NCI-H2196 (cell line): ENCODE results near the gene HOXD12.

Experiments used
- DNase-seq: peaks from one replicate; lab custom pipeline; 2025; ENCODE audit not compliant: unreplicated experiment; lab: John Stamatoyannopoulos, UW

HOXD12 gene

GRCh38 chr2:176105078-176105729 lies 5.6 kb downstream of the HOXD12 start:
- DNase-seq: no peak

DNA sequence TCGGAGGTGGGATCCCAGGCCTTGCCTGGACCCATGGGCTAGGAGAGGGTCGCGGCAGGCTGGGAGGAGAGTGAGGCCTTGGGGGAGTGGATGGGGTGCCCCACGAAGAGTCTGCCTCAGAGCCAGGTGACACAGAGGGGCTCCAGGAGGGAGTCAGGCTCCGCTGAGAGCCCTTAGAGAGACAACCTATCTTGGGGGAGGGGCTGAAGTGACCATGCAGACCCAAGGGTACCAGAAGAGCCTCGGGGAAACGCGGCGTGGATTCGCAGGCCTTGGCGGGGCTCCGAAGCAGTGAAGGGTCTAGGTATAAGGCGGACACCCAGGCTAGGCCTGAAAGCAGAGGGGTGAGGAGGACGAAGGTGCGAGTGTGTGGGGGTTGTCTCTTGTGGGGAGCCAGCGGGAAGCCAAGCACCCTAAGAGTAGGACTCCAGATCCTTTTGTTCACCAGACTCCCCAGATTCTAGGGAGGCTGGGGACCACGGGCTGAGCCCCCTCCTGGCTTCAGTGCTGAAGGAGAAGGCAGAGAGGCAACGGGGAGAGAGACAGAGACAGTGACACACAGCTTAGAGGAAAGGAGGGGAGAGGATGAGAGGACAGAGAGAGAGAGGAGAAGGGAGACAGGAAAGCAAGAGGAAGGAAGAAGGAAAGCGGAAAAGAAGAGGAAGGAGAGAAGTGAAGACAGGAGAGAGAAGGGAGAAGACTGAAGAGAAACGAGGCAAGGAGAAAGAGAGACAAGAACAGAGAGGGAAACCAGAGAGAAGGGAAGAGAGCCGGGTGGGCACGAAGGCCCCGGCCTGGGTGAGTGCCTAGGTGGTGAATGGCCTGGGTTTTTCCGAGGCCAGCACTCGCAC lies 6.4 kb downstream of the HOXD12 start:
- DNase-seq: no peak

DNA sequence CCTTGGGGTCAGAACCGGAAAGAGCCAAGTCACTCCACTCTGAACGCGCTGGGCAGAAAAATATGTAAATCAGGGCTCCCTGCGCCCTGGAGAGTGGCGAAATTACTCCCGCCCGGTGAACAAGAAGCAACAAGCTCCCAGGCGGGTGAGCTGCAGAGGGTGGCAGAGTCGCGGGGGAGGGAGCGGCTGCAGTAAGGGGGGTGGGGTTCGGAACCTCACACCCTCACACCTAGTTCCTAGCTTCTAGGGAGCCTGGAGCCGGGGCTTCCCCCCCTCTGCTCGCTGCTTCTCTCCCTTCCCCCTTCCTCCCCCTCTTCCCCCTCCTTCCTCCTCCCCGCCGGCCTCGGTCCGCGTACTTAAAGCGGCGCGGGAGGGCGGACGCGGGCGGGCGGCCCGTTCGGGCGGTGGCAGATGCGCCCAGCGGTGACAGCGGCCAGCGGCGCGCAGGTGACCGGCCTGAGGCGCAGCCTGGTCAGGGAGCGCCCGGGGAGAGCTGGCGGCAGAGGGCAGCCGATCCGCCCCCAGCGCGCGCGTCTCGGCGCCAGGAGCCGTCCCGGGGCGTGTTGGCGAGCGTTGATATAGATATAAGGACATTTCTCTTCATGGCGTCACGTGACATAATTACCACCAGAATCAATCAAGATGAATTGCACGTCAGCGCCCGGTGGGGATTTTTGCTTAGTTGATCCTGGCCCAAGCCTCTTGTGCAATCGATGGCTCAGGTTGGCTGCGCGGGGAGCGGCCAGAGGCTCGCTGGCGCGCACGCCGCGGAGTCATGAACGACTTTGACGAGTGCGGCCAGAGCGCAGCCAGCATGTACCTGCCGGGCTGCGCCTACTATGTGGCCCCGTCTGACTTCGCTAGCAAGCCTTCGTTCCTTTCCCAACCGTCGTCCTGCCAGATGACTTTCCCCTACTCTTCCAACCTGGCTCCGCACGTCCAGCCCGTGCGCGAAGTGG lies 7.3 kb downstream of the HOXD12 start, which contains the start of gene HOXD11:
TSS of gene HOXD11 (plus strand) at position 700 of the 959 bp plus-strand sequence. CDS start at position 776, 76 bp downstream.
- DNase-seq: peak; percentile 94

DNA sequence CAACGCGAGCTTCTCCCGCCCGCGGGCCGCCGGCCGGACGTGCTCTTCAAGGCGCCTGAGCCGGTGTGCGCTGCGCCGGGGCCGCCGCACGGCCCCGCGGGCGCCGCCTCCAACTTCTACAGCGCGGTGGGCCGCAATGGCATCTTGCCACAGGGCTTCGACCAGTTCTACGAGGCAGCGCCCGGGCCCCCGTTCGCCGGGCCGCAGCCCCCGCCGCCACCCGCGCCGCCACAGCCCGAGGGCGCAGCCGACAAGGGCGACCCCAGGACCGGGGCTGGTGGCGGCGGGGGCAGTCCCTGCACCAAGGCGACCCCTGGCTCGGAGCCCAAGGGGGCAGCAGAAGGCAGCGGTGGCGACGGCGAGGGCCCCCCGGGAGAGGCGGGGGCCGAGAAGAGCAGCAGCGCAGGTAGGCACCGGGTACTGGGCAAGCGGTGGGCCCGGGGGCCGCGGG lies 8.2 kb downstream of the HOXD12 start:
- DNase-seq: no peak

DNA sequence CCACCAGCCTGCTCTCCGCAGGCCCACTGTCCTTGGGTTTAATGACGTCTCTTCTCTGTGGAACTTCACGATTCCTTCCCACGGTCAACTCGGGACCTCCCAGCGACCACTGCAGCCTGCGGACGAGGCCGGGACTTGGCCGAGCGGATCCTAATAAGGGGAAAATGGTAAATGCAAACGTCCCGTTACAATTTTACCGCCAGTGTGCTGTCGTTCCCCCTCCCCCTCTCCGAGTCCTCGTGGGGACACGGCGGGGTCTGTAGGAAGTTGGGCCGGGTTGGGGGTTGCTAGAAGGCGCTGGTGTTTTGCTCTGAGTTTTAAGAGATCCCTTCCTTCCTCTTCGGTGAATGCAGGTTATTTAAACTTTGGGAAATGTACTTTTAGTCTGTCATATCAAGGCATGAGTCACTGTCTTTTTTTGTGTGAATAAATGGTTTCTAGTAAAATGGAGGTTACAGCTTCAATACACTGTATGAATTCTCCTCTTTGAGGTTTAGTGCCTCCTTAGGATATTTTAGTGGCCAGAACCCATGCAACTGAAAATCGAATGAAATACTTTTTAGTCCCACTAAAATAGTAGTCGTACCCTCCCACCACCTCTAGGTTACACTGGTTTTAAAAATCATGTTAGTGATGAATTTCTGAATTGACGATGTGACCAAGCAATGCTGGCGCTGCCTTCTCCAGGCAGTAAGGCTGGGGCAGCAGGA lies 9.8 kb downstream of the HOXD12 start:
- no peak for DNase-seq

- no peak for DNase-seq
These were observed 10.4 kb downstream of the HOXD12 start for GRCh38 chr2:176109946-176110345.

DNA sequence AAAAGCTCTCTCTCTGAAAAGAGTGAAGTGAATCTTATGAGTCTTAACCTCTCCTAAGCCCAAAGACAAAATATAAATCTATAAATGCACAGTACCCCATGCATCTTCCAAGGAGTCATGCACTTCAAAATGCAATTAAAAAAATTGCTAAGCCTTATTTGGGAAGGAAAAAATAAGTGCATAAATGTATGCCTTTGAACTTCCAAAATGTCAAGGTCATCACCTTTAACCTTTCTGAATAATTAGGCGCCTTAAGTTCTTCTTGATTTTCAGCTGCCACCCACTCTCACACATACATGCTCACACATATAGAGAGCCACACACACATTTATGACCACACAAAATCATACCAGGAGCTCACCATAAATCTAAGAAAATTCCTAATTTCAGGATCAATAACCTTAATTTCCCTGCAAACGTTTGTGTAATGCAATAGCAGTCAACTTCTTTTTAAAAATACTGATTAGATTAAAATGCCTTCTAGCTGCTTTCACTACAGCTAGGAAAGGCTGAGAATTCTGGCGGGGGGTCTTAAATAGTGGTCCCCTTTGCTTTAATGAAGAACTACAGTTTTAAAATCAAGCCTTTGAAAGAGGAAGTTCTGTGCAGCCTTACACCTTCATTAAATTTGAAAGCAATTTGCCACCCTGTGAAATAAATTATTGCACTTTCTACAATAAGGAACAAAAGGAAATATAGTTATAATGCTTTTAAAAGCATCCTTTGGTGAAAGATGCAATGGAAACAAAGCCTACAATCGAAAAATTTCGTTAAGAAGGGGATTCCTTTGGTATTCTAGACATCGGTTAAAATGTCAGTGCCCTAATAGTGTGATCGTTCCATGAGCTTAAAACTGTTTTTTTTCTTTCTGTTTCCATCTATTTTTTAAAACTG lies 11.1 kb downstream of the HOXD12 start:
- DNase-seq: no peak

DNA sequence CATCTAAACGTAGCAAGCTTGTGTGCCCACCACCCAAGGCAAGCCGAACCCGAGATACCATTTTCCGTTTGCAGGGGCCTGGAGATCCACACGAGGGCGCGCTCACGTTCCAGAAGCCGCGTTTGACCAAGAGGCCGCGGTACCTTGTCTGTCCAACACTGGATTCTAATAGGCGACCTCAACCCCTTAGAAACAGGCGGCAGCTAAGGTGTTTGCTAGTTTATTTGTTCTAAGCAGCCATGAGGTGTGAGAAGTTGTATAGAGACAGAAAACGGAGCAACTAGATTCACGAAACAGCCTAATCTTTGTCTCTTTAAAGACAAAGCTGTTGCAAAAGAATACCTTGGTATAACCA lies 11.7 kb downstream of the HOXD12 start:
- peak; percentile 80 for DNase-seq

- DNase-seq: no peak
These were observed 12.3 kb downstream of the HOXD12 start for GRCh38 chr2:176111846-176112374.

DNA sequence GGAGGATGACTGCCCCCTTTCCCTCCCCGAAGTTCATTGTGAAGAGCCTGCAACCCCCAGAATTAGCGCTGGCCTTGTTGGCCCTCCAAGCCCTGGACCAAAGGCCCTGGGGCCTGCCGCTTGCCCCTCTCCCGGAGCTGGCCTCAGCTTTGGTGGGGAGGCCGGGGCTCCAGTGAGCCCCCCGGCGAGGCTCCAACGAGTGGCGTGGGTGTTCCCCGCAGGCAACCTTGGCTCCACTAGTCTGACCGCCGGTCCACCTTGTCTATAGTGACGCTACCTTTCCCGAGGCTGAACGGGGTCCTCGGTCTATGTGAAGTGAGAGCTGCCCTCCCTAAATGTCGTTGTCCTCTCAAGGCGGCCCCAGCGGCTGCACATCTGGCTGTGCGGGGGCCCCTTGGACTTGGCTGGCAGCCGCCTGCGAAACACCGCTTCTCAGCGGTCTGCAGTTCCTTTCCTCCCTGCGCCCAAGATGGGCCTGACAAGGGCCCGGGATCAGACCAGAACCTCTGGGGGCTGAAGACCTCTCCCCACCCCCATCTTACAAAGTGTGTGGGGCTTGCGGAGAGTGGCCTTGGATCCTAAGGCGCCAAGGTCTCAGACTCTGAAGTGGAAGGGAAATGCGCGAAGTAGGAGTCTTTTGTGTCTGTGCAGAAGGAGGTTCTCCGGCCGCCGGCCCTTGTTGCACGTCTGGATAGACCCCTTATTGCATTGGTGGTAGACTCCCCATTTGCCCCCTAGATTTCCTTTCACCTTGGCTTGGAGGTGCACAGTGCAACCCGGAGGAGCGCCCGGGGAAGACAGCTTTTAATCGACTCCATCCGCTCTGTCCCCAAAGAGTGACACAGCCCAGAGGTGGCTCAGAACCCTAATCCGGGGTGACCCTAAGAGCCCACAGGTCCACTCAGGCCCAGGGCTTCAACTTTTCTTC lies 13.0 kb downstream of the HOXD12 start:
- no peak for DNase-seq

DNA sequence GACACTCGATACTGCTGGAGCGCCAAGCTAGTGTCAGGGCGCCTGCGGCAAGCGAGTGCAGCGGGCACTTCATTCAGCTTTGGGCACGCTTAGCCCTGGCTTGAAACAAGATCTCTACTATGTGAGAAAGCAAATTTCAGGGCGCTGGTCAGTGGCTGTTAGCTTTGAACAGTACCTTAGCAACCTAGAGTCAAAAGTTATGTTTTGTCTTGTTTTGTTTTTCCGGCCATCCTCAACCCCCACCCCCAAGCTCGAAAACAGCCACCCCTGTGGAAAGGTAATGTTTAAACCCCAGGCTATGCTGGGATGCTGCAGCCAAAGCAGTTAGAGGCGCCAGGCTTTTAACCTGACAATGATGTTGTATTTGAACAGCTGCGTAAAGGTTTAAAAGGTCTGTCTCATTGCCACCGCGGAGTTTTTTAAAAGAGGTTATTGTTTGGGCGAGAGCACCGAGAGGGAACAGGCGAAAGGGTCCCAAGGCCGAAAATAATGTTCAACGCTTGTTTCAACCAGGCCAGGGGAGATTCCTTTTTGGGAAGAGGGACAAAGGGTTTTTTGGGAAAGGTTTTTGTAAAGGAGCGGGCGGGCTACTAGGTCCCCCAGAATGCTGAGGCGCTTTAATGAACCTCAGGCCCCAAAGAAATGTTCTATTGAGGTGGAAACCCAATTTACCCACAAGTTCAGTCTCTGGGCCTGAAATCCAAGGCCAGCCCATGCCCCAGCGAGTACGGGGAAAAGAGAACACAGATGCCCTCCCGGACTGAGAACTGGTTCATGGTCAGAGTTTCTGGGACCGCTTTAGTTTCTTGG lies 14.7 kb downstream of the HOXD12 start:
- peak; percentile 93 for DNase-seq

DNA sequence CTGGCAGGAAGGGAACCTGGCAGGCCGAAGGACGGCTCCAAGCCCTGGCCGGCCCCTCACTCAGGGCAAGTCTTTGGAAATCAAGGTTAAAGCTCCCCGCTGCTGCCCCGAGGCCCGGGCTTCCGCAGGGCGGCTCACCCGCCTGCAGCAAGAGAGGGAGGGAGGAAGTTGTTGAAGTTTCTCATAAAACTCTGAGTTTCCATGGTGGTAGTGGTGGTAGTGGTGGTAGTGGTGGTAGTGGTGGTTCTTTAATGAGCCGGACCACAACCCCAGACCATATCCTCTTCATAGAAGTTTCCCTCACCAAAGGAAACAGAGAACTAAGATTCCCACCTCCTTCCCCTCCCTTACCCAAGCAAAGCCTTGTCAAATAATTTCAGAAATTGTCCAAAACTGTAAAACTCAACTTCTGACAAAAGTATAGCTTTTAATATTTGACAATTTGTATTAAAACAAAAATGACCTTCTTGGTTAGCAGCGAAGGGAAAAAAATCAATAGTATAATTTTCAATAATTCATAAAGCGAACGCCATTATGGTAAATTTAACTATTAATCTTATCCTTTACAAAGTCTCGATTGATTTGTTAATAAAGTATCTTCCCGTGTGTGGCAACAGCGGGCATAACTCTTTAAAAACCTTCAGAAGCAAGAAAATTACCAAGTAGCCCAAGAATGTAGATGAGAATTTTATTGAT lies 15.5 kb downstream of the HOXD12 start:
- DNase-seq: no peak

GRCh38 chr2:176115883-176116813 lies 16.6 kb downstream of the HOXD12 start, which contains the start of gene HOXD10:
HOXD10 (plus strand) TSS chr2:176116778; CDS start chr2:176116834, 56 bp downstream.
- no peak for DNase-seq

DNA sequence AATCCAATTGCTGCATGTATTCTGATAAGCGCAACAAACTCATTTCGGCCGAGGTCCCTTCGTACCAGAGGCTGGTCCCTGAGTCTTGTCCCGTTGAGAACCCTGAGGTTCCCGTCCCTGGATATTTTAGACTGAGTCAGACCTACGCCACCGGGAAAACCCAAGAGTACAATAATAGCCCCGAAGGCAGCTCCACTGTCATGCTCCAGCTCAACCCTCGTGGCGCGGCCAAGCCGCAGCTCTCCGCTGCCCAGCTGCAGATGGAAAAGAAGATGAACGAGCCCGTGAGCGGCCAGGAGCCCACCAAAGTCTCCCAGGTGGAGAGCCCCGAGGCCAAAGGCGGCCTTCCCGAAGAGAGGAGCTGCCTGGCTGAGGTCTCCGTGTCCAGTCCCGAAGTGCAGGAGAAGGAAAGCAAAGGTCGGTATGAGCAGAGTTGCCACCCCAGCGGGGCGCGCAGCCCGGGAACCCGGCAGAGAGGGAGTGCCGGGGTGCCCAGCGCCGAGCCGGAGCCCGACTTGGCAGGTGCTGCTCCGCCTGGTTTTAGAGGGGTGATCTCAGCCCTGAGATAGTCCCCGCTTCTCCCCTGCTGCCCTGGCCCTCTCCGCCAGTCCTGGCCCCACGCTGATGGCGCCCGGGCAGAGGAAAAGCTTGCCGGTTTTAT lies 17.7 kb downstream of the HOXD12 start:
- no peak for DNase-seq

GRCh38 chr2:176117823-176118371 lies 18.3 kb downstream of the HOXD12 start:
- no peak for DNase-seq
